ENCODE results near the gene CCDC136.

CCDC136 gene

GRCh38 chr7:128865996-128866877 is 74.5 kb downstream of the CCDC136 start:
- DNase-seq: no peak

DNA sequence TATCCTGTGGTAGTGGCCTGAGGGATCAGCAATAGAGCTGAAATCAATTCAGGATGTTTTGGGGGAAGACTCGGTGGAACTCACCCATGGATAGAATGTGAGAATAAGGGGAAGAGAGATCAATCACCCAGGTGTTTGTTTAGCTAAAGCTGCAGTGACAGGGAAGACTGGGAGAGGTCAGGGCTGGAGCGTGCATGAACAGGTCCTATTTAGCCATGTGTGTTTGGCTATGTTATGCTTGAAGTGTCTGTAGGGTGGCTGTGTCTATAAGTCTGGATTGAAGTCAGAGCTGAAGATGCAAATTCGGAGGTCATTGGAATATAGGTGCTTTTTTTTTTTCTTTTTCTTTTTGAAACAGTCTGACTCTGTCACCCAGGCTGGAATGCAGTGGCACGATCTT is 75.5 kb downstream of the CCDC136 start:
- DNase-seq: no peak

GRCh38 chr7:128867842-128868623 is 76.3 kb downstream of the CCDC136 start:
- DNase-seq: no peak

GRCh38 chr7:128868624-128869137 is 76.9 kb downstream of the CCDC136 start:
- peak in 2 of 3 donors; percentile 18 to 24 for DNase-seq

- peak; percentile 33 to 71 (median 56) for DNase-seq
Observed at GRCh38 chr7:128869138-128869943, 77.6 kb downstream of the CCDC136 start.

GRCh38 chr7:128869944-128870285 is 78.1 kb downstream of the CCDC136 start:
- DNase-seq: no peak

DNA sequence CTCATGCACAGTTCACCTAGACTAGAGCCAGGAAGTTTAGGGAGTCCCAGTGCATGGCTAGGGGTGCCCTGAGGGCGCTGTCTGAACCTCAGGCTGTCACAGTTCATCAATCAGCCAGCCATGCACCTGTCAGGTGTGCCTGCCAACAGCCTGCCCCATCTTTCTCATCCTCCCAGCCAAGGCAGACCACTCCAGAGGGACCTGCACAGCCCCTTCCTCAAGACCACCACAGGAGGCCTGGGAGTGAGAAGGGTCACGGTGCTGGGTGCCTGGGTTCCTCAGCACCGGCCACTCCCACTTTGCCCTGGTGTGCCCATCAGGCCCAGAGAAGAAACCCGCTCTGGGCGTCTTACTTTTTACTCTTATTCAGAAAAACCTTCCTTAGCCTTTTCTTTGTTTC is 79.3 kb downstream of the CCDC136 start:
- no peak for DNase-seq
